B cell (primary cell): ENCODE measurements around the gene ARHGAP15. TPM values are rescaled to one million over a fixed set of nuclear protein-coding genes. Genes with fewer than 3 reads are reported as not detected.

Experiments used
- ATAC-seq: fragments of 200-7000 bp; cut with Tn5 transposase; one replicate; pipeline ENCODE4 v1.10.0; 2021; ENCODE audit warnings: low read depth, mild to moderate bottlenecking, moderate number of reproducible peaks, moderate library complexity
- CTCF ChIA-PET: fragments of 350-600 bp; sonication (Branson Sonifier 250); formaldehyde crosslinking; loops from one replicate; lab custom pipeline; 2021; ENCODE audit warnings: antibody characterized with exemption, inconsistent platforms; lab: Charles Lee
- POLR2A ChIA-PET: fragments of 350-600 bp; sonication (Branson Sonifier 250); formaldehyde crosslinking; loops from one replicate; lab custom pipeline; 2021; ENCODE audit warnings: antibody characterized with exemption; lab: Charles Lee
- DNase-seq: peaks from one replicate; pipeline ENCODE4 v3.0.0; 2013
- H2AFZ ChIP-seq: 2 replicates; pipeline ENCODE4 v1.6.1; 2012; ENCODE audit warnings: mild to moderate bottlenecking, low read depth, low read length; ENCODE audit not compliant: insufficient read depth, poor library complexity, severe bottlenecking
- H3K27ac ChIP-seq, 2 donors: 1 replicate in 1 of 2; 2 replicates in 1 of 2; pipeline ENCODE4 v1.5.1; 2012 to 2013; ENCODE audit warnings: low read length in 2 of 2, mild to moderate bottlenecking in 2 of 2, moderate library complexity in 1 of 2
- H3K27me3 ChIP-seq, 4 experiments: fragments of 200-600 bp in 1 of 4; sonication (generic) in 1 of 4; replicated peaks in 1 of 4; 1 replicate in 2 of 4; 2 replicates in 2 of 4; pipeline versions ENCODE4 v1.6.1 to v1.7.0; 2013 to 2016; ENCODE audit warnings: low read length in 3 of 4, mild to moderate bottlenecking in 2 of 4, mixed read lengths in 1 of 4, moderate library complexity in 1 of 4; ENCODE audit not compliant: insufficient read depth in 4 of 4, control insufficient read depth in 3 of 4; ENCODE audit errors: control extremely low read depth in 1 of 4
- H3K36me3 ChIP-seq, 2 experiments: replicated peaks in 1 of 2; 1 replicate in 1 of 2; 2 replicates in 1 of 2; pipeline versions ENCODE4 v1.6.1 to v1.7.1; 2013; ENCODE audit warnings: low read length in 1 of 2; ENCODE audit not compliant: insufficient read depth in 2 of 2, control insufficient read depth in 1 of 2; ENCODE audit errors: control extremely low read depth in 1 of 2, extremely low read depth in 1 of 2
- H3K4me1 ChIP-seq, 2 donors: fragments of 200-600 bp in 1 of 2; sonication (generic) in 1 of 2; 1 replicate in 1 of 2; 2 replicates in 1 of 2; pipeline versions ENCODE4 v1.5.1 to v1.6.1; 2013 to 2017; ENCODE audit warnings: low read length in 2 of 2; ENCODE audit not compliant: control insufficient read depth in 2 of 2, insufficient read depth in 2 of 2
- H3K4me2 ChIP-seq: replicated peaks from 2 replicates; pipeline ENCODE3; 2012; ENCODE audit warnings: mild to moderate bottlenecking, low read depth, low read length; ENCODE audit not compliant: poor library complexity, severe bottlenecking
- H3K4me3 ChIP-seq, 5 experiments: fragments of 200-600 bp in 1 of 5; sonication (generic) in 1 of 5; 1 replicate in 3 of 5; 2 replicates in 2 of 5; pipeline versions ENCODE4 v1.5.1 to v1.7.0; 2011 to 2016; ENCODE audit warnings: low read length in 4 of 5, mild to moderate bottlenecking in 4 of 5, low read depth in 2 of 5, control low read depth in 1 of 5, moderate library complexity in 1 of 5; ENCODE audit not compliant: insufficient read depth in 1 of 5; ENCODE audit errors: control extremely low read depth in 1 of 5, extremely low read depth in 1 of 5
- H3K79me2 ChIP-seq: fragments of 200-600 bp; sonication (generic); one replicate; pipeline ENCODE4 v1.6.0; 2016; ENCODE audit warnings: low read length; ENCODE audit not compliant: control insufficient read depth, insufficient read depth
- H3K9ac ChIP-seq: fragments of 200-600 bp; sonication (generic); 2 replicates; pipeline ENCODE4 v1.6.1; 2017; ENCODE audit warnings: mild to moderate bottlenecking, low read length, moderate library complexity
- H3K9me3 ChIP-seq, 3 donors: one replicate each; pipeline versions ENCODE4 v1.6.1 to v1.7.1; 2013; ENCODE audit warnings: low read length in 2 of 3; ENCODE audit not compliant: control insufficient read depth in 2 of 3, insufficient read depth in 1 of 3; ENCODE audit errors: control extremely low read depth in 1 of 3
- H4K20me1 ChIP-seq: 2 replicates; pipeline ENCODE4 v1.6.0; 2012; ENCODE audit warnings: mild to moderate bottlenecking, low read length; ENCODE audit not compliant: insufficient read depth, control insufficient read depth, poor library complexity, severe bottlenecking
- H3K27ac Mint-ChIP-seq: one replicate; pipeline ENCODE4 v1.8.0; 2021; ENCODE audit warnings: mixed read lengths
- H3K27me3 Mint-ChIP-seq: one replicate; pipeline ENCODE4 v1.8.0; 2021; ENCODE audit warnings: mixed read lengths
- H3K4me1 Mint-ChIP-seq: one replicate; pipeline ENCODE4 v1.8.0; 2021; ENCODE audit warnings: mixed read lengths
- H3K4me3 Mint-ChIP-seq: one replicate; pipeline ENCODE4 v1.8.0; 2021; ENCODE audit warnings: mixed read lengths
- H3K9me3 Mint-ChIP-seq: one replicate; pipeline ENCODE4 v1.8.0; 2022; ENCODE audit warnings: mixed read lengths; ENCODE audit not compliant: insufficient read depth
- CTCF ChIP-seq: fragments of 200-600 bp; IDR thresholded peaks from one replicate; pipeline ENCODE4 v1.8.0; 2022; ENCODE audit warnings: antibody characterized with exemption, mild to moderate bottlenecking
- EZH2 ChIP-seq: IDR thresholded peaks from 2 replicates; pipeline ENCODE4 v1.6.1; 2012; ENCODE audit warnings: borderline replicate concordance, low read depth, mild to moderate bottlenecking, moderate library complexity, low read length; ENCODE audit not compliant: insufficient read depth, poor library complexity, severe bottlenecking
- WGBS: methylation state at CpG from one replicate; pipeline ENCODE4 v1.1.5; 2013; ENCODE audit warnings: missing lambda C conversion rate; ENCODE audit not compliant: insufficient coverage; 5-methylcytosine and 5-hydroxymethylcytosine counted together
- intact Hi-C: fragments of 100-400 bp; cut with micrococcal nuclease; formaldehyde crosslinking; loops from one replicate; pipeline ENCODE4 v1.10.0; 2022
- polyA plus RNA-seq: library from polyadenylated mRNA; depleted of rRNA; stranded (reverse); fragments of >200 nt; gene quantifications from 2 replicates; pipeline ENCODE4 v1.2.3, GENCODE V29; 2012
- total RNA-seq, 2 donors: library from RNA; stranded (reverse); fragments of 120-200 nt in 1 of 2; gene quantifications; 1 replicate in 1 of 2; 2 replicates in 1 of 2; pipeline versions ENCODE4 v1.2.3 to v1.2.4, GENCODE V29; 2013 to 2022

Gene ARHGAP15
- total and polyA plus RNA-seq, 2 donors (not counting 1 experiment from before 2014, with no cell fraction given) = 58.6 to 187 TPM

GRCh38 chr2:143686585-143687164 is 557.5 kb downstream of the ARHGAP15 start:
- no peaks in the 10 kb centered on the region for H3K9me3 ChIP-seq
- H3K27me3 ChIP-seq = no peaks in the 10 kb centered on the region
- no peak overlapping the region for H3K4me3 ChIP-seq
- Mint-ChIP-seq H3K27me3 (no peaks in the 10 kb centered on the region), H3K4me1 (peaks cover 2% of the 10 kb centered on the region), H3K27ac (no peak overlapping the region), H3K4me3 (no peak overlapping the region), H3K9me3 (no peaks in the 10 kb centered on the region)
- peaks cover 8 to 14% of the 10 kb centered on the region in 2 experiments for H3K36me3 ChIP-seq
- no peak for ATAC-seq
- intact Hi-C loops = no loop called here
- no peak overlapping the region for H3K27ac ChIP-seq
- no peak overlapping the region for H3K9ac ChIP-seq
- no peaks in the 10 kb centered on the region for H3K4me1 ChIP-seq
- DNase-seq = peak; percentile 37
- WGBS = 51% methylated on average over 3 of the region's 5 CpGs
- peaks cover 7% of the 10 kb centered on the region for H4K20me1 ChIP-seq
- H2AFZ ChIP-seq = no peak overlapping the region
- H3K79me2 ChIP-seq = no peaks in the 10 kb centered on the region
- no peak overlapping the region for H3K4me2 ChIP-seq
- ChIA-PET POLR2A (no interaction called here), CTCF (interaction anchor here (0.7 to 1.0 kb wide), 2 partner anchors 15 to 1020 kb away, joined by 4 to 5 read pairs; no protein-coding TSS in a partner anchor)
- TF ChIP-seq CTCF (peak; percentile 56), EZH2 (no peak)

GRCh38 chr2:143688248-143688647 is 559.0 kb downstream of the ARHGAP15 start:
- H3K79me2 ChIP-seq = no peaks in the 10 kb centered on the region
- no peak overlapping the region for H2AFZ ChIP-seq
- WGBS = no CpG with 5 or more reads among the region's 2 CpGs
- H3K4me3 Mint-ChIP-seq = no peak overlapping the region
- ATAC-seq (no peak), DNase-seq (no peak)
- no peak overlapping the region for H3K27ac Mint-ChIP-seq
- peaks cover 18% of the 10 kb centered on the region for H4K20me1 ChIP-seq
- no peaks in the 10 kb centered on the region for H3K4me1 ChIP-seq
- no peaks in the 10 kb centered on the region for H3K9me3 Mint-ChIP-seq
- H3K9ac ChIP-seq = no peak overlapping the region
- no peaks in the 10 kb centered on the region for H3K27me3 Mint-ChIP-seq
- POLR2A ChIA-PET = no interaction called here
- H3K27ac ChIP-seq = no peak overlapping the region
- H3K9me3 ChIP-seq = no peaks in the 10 kb centered on the region
- H3K4me3 ChIP-seq = no peak overlapping the region
- CTCF ChIA-PET = interaction anchor here (2.4 kb wide), 1 partner anchor 12 kb away, joined by 7 read pairs; no protein-coding TSS in a partner anchor
- H3K4me2 ChIP-seq = no peak overlapping the region
- intact Hi-C loops = no loop called here
- no peak for TF ChIP-seq EZH2
- no peak for TF ChIP-seq CTCF
- no peaks in the 10 kb centered on the region for H3K27me3 ChIP-seq
- peaks cover 6 to 24% of the 10 kb centered on the region in 2 experiments for H3K36me3 ChIP-seq
- H3K4me1 Mint-ChIP-seq = no peaks in the 10 kb centered on the region
